Gastroesophageal sphincter (tissue), 4 donors: ENCODE data around the gene ZBTB7C. TPM values are rescaled to one million over a fixed set of nuclear protein-coding genes. Genes with fewer than 3 reads are reported as not detected.

Experiments
- ATAC-seq: fragments of 150-250 bp; one replicate; pipeline ENCODE4 v1.9.1; 2016; ENCODE audit warnings: mild to moderate bottlenecking, moderate library complexity
- H3K27ac ChIP-seq, 4 donors: fragments of 200-600 bp; sonication (generic) in 3 of 4; 1 replicate in 3 of 4; 2 replicates in 1 of 4; pipeline ENCODE4 v1.5.1; 2016 to 2019
- H3K27me3 ChIP-seq: fragments of 200-600 bp; sonication (generic); one replicate; pipeline ENCODE4 v1.5.1; 2019
- H3K36me3 ChIP-seq, 2 donors: fragments of 200-600 bp; sonication (generic); one replicate each; pipeline ENCODE4 v1.5.1; 2019; ENCODE audit warnings: control low read depth in 1 of 2
- H3K4me1 ChIP-seq, 3 donors: fragments of 200-600 bp; sonication (generic); 1 replicate in 2 of 3; 2 replicates in 1 of 3; pipeline ENCODE4 v1.5.1; 2016 to 2019; ENCODE audit warnings: control low read depth in 2 of 3
- H3K4me3 ChIP-seq, 2 donors: fragments of 200-600 bp; sonication (generic); one replicate each; pipeline ENCODE4 v1.5.1; 2019; ENCODE audit warnings: mild to moderate bottlenecking in 1 of 2, moderate library complexity in 1 of 2
- H3K9me3 ChIP-seq, 3 donors: fragments of 200-600 bp; sonication (generic); one replicate each; pipeline ENCODE4 v1.5.1; 2017 to 2019; ENCODE audit warnings: control low read depth in 2 of 3
- EP300 ChIP-seq: sonication (generic); formaldehyde crosslinking; IDR thresholded peaks from one replicate; pipeline ENCODE4 v1.6.1; 2017; ENCODE audit warnings: antibody characterized with exemption, mild to moderate bottlenecking
- POLR2A ChIP-seq, 2 donors: fragments of 450-650 bp; IDR thresholded peaks; one replicate each; pipeline ENCODE4 v1.6.1; 2017; ENCODE audit warnings: antibody characterized with exemption in 2 of 2, mild to moderate bottlenecking in 2 of 2, moderate library complexity in 1 of 2
- POLR2AphosphoS5 ChIP-seq: sonication (generic); formaldehyde crosslinking; IDR thresholded peaks from one replicate; pipeline ENCODE4 v1.6.1; 2017; ENCODE audit warnings: antibody characterized with exemption
- WGBS, 2 donors: methylation state at CpG; one replicate each; pipeline ENCODE4 v1.1.5; 2018; ENCODE audit warnings: low coverage in 1 of 2; 5-methylcytosine and 5-hydroxymethylcytosine counted together
- total RNA-seq, 4 donors: library from RNA; depleted of rRNA; stranded (reverse); fragments of >200 nt; gene quantifications; one replicate each; pipeline ENCODE4 v1.1.0, GENCODE V29; 2016
- TF ChIP-seq, protein P1 (sequence below), 4 experiments: fragments of 200-600 bp in 2 of 4; fragments of 450-650 bp in 2 of 4; sonication (generic) in 1 of 4; IDR thresholded peaks; one replicate each; pipeline ENCODE4 v1.5.1; 2017 to 2019; ENCODE audit warnings: antibody characterized with exemption in 4 of 4, mild to moderate bottlenecking in 2 of 4, moderate library complexity in 2 of 4

Gene ZBTB7C
- total RNA-seq, 4 donors from 2014 or later, result 7.8 to 15.4 (median 11.8) TPM

DNA sequence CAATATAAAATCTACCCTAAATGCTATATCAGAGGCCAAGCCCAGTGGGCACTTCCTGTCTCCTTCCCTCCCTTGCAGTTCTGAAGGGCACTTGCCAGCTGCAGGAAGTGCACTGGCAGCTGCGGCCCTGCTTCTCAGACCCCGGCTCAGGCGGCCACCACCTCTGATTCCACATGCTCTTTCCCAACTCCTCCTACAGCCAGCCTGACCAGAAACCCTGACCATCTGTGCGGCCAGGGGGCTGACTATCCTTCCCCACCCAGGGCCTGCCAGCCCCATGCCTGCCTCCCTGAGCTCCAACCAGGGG is 88.6 kb downstream of the ZBTB7C start:
- Histone ChIP-seq H3K36me3 (no peaks in the 10 kb centered on the region), H3K4me1 (peaks cover 0 to 4% (median 3%) of the 10 kb centered on the region in 3 donors), H3K4me3 (no peak overlapping the region), H3K9me3 (no peaks in the 10 kb centered on the region), H3K27me3 (no peaks in the 10 kb centered on the region), H3K27ac (no peak overlapping the region)
- WGBS, 2 donors, result 83% methylated on average over 1 of the region's 4 CpGs
- ATAC-seq, result no peak
- TF ChIP-seq POLR2A (IDR thresholded peaks at IDR 0.05) (no peak), EP300 (no peak)

DNA sequence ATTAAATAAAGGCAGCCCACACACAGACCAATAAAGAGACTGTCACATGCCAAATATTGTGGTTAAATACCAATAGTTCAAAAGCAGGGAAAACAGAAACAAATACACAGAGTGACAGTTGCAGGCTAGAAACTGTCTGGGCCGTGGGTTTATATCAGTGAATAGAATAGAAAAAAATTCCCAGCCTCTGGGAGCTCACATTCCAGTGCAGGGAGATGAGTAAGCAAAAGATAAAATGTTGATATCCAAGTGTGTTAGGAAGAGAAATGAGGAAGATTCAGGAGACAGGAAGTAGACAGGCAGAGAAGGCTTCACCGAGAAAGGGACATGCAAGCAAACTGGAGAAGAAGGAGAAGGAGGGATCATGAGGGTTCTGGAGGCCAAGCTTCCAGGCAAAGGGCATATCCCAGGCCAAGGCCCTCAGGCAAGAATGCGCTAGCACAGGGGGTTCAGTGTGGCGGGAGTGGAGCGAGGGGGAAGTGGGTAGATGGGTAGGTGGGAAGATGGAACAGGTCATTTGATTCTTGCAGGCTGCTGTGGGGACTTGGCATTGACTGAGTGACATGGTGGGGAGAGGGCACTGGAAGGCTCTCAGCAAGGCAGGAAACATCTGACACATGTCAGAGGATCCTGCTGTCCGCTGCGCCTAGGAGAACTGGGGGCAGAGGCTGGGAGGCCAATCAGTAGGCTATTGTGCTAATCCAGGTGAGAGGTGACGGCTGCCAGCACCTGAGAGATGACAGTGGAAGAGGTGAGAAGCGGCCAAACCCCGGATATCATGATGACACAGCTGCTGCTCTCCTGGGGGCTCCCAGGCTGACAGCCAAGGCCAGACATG is 89.2 kb downstream of the ZBTB7C start:
- no peak overlapping the region for H3K27ac ChIP-seq

DNA sequence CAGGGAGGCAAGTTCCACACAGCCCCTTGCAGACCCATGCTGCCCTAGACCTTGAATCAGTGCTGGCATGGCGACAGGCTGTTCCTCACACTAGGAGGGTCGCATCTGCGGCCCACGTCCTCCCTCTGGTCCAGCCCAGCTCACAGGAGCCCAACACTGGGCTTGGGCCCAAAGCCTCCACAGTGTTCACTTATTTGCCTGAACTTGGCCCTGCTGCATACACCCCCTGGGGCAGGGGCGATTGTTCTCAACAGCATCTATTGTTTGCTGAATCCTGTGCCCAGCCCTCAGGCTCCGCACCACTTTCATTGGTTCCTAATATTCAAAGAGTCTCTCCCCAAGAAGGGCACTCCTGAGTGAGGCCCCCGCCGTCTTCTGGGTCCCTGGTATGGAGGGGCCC is 90.7 kb downstream of the ZBTB7C start:
- H3K27me3 ChIP-seq, result no peaks in the 10 kb centered on the region
- WGBS, 2 donors, result 100% methylated on average over 1 to 4 of the region's 8 CpGs
- H3K27ac ChIP-seq, result no peak overlapping the region
- H3K4me1 ChIP-seq, result peaks cover 0 to 4% (median 3%) of the 10 kb centered on the region in 3 donors
- no peaks in the 10 kb centered on the region for H3K36me3 ChIP-seq
- ATAC-seq, result no peak
- TF ChIP-seq POLR2AphosphoS5, result no peak
- TF ChIP-seq POLR2A (IDR thresholded peaks at IDR 0.05), result no peak
- TF ChIP-seq EP300, result no peak
- TF ChIP-seq, protein P1, sequence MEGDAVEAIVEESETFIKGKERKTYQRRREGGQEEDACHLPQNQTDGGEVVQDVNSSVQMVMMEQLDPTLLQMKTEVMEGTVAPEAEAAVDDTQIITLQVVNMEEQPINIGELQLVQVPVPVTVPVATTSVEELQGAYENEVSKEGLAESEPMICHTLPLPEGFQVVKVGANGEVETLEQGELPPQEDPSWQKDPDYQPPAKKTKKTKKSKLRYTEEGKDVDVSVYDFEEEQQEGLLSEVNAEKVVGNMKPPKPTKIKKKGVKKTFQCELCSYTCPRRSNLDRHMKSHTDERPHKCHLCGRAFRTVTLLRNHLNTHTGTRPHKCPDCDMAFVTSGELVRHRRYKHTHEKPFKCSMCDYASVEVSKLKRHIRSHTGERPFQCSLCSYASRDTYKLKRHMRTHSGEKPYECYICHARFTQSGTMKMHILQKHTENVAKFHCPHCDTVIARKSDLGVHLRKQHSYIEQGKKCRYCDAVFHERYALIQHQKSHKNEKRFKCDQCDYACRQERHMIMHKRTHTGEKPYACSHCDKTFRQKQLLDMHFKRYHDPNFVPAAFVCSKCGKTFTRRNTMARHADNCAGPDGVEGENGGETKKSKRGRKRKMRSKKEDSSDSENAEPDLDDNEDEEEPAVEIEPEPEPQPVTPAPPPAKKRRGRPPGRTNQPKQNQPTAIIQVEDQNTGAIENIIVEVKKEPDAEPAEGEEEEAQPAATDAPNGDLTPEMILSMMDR (IDR thresholded peaks at IDR 0.05), result no peak
- H3K9me3 ChIP-seq, result no peaks in the 10 kb centered on the region
- H3K4me3 ChIP-seq, result no peak overlapping the region

More for the DNA sequence above, 89.2 kb downstream of the ZBTB7C start:
- no peaks in the 10 kb centered on the region for H3K36me3 ChIP-seq
- no peak for TF ChIP-seq POLR2AphosphoS5
- TF ChIP-seq, protein P1 (IDR thresholded peaks at IDR 0.05), result no peak
- no peak for TF ChIP-seq POLR2A (IDR thresholded peaks at IDR 0.05)
- TF ChIP-seq EP300, result no peak
- ATAC-seq, result no peak
- peaks cover 0 to 4% (median 3%) of the 10 kb centered on the region in 3 donors for H3K4me1 ChIP-seq
- H3K4me3 ChIP-seq, result no peak overlapping the region
- WGBS, 2 donors, result 66 to 71% methylated on average over 6 to 10 of the region's 10 CpGs
- H3K27me3 ChIP-seq, result no peaks in the 10 kb centered on the region
- H3K9me3 ChIP-seq, result no peaks in the 10 kb centered on the region

DNA sequence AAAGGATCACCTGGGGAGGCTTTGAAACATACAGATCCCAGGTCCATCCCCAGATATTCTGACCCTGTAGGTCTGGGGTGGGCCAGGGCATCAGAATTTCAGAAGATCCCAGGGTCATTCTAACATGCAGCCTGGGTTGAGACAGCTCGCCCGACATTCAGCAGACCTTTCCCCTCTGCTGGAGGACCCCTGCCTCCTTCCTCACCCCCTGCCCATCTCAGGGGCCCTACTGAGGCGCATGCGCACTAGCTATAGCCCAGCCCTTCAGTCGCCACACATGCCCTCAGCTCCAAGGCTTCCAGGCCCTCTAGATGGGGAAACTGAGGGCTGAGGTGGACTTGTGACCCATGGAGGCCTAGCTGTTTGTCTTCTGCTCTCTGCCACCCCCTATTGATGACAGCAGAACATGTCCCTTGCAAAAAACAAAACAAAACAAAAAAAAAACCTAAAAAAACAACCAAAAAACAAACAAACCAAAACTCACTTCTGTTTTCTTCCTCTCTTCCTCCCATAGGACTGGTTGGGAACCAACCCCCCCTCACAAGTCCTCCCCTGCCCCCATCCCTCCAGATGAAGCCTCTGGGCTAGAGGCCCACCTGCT is 91.3 kb downstream of the ZBTB7C start:
- Histone ChIP-seq H3K27me3 (no peaks in the 10 kb centered on the region), H3K4me3 (no peak overlapping the region), H3K9me3 (no peaks in the 10 kb centered on the region), H3K4me1 (peaks cover 0 to 4% (median 3%) of the 10 kb centered on the region in 3 donors), H3K27ac (no peak overlapping the region), H3K36me3 (no peaks in the 10 kb centered on the region)
- 100% methylated on average over 5 of the region's 5 CpGs; no CpG with 5 or more reads in 1 of the 2 donors for WGBS, 2 donors
- no peak for ATAC-seq
- TF ChIP-seq, protein P1 (IDR thresholded peaks at IDR 0.05), result no peak
- TF ChIP-seq POLR2A (IDR thresholded peaks at IDR 0.05) (no peak), POLR2AphosphoS5 (no peak)

DNA sequence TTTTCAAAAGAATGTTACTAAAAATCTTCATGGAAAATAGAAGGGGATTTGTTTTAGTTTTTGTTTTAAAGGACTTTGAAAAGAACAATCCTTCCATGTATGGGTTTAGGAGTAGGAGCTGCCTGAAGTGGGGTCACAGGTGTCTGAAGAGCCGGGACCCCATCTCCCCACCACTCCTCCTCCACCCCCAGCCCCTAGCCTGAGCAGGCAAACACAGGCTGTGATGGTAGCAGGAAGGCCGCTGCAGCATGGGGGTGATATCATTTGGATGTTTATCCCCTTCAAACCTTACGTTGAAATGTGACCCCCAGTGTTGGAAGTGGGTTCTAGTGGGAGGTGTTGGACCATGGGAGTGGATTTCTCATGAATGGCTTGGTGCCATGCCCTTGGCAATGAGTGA is 93.0 kb downstream of the ZBTB7C start:
- Histone ChIP-seq H3K27ac (no peak overlapping the region), H3K9me3 (no peaks in the 10 kb centered on the region), H3K27me3 (no peaks in the 10 kb centered on the region), H3K36me3 (no peaks in the 10 kb centered on the region), H3K4me1 (peaks cover 0 to 4% (median 3%) of the 10 kb centered on the region in 3 donors), H3K4me3 (no peak overlapping the region)
- ATAC-seq, result no peak
- no peak for TF ChIP-seq EP300
- no peak for TF ChIP-seq POLR2A (IDR thresholded peaks at IDR 0.05)
- TF ChIP-seq, protein P1 (IDR thresholded peaks at IDR 0.05), result no peak
- no peak for TF ChIP-seq POLR2AphosphoS5
- 73 to 83% methylated on average over 2 of the region's 3 CpGs for WGBS, 2 donors
